Measurements from ENCODE around the gene COX4I2. TPM values are rescaled to one million over a fixed set of nuclear protein-coding genes. Genes with fewer than 3 reads are reported as not detected.

Gene COX4I2
- total RNA-seq, 4 donors from 2014 or later = 0.83 to 3.1 (median 2.6) TPM; not detected in 1

DNA sequence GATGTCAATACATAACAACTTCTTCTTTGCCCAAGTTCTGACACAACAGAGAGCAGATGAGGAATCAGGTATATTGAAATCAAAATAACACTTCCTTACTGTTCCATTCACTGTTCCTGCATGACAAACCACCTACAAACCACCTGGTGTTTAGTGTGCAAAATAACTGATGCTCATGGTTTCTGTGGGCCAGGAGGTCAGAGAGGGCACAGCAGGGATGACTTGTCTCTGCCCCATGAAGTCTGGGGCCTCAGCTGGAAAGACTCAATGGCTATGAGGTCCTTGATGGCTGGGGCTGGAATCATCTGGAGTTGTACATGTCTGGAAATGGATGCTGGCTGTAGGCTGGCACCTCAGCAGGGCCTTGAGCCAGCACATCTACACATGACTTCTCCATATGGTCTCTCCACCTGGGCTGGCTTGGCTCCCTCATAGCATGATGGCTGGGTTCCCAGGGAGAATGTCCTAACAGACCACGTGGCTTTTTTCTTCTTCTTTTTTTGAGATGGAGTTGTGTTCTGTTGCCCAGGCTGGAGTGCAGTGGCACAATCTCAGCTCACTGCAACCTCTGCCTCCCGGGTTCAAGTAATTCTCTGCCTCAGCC lies 7.4 kb upstream of the COX4I2 start:
- 20 to 23% methylated on average over 2 of the region's 2 CpGs for WGBS, 2 donors
- no peaks in the 10 kb centered on the region for H3K4me1 ChIP-seq
- H3K27me3 ChIP-seq = no peaks in the 10 kb centered on the region
- no peaks in the 10 kb centered on the region for H3K9me3 ChIP-seq
- no peak overlapping the region for H3K4me3 ChIP-seq
- no peak overlapping the region for H3K27ac ChIP-seq
- DNase-seq = no peak
- no peaks in the 10 kb centered on the region for H3K36me3 ChIP-seq
- TF ChIP-seq CTCF (IDR thresholded peaks at IDR 0.05) = no peak
- intact Hi-C loops (cut with DNase I) = no loop called here

DNA sequence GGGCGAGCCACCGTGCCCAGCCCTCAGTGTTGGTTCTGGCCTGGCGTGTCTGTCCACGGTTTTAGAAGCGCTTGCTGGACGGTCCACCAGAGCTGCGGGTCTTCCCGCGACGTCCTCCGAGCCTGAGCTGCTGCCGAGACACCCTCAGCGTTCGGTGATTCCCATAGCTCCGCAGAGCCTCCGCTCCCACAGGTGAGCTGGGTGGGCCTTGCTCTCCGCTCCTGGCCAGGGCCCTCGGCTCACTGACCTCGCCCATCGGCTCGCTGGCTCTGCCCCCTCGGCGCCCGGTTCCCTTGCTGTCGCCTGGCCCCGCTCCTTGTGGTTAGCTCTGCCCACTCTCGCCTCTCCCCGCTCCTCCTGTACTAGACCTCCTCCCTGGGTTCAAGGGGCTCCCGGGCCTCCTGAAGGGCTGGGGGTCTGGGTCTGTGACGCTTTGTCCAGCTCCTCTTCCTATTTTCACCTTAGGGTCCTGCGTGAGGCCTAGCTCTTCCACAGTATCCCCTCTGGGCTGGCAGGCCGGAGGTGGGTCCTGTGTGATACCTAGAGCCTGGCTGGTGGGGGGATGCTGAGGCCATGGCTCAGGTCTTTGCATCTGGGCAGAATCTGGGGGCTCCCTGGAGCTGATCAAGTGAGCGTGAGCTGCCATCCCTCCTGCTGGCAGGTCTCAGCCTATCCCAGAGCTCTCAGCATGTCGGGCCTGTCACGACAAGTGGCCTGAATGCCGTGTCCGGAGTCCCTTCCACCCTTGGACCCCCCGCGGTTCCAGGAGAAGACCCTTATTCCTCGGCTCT lies 5.0 kb upstream of the COX4I2 start:
- no peak overlapping the region for H3K4me3 ChIP-seq
- H3K27me3 ChIP-seq = peaks cover 0 to 6% (median 0%) of the 10 kb centered on the region in 4 donors
- no peak for DNase-seq
- intact Hi-C loops (cut with DNase I) = no loop called here
- H3K4me1 ChIP-seq = peaks cover 0 to 4% (median 0%) of the 10 kb centered on the region in 3 donors
- peak overlapping the region in 1 of 4 donors; percentile 44 for H3K27ac ChIP-seq
- no peaks in the 10 kb centered on the region for H3K9me3 ChIP-seq
- 91% methylated on average over 19 to 38 of the region's 40 CpGs for WGBS, 2 donors
- H3K36me3 ChIP-seq = no peaks in the 10 kb centered on the region
- TF ChIP-seq CTCF (IDR thresholded peaks at IDR 0.05) (no peak), POLR2A (IDR thresholded peaks at IDR 0.05) (no peak)

DNA sequence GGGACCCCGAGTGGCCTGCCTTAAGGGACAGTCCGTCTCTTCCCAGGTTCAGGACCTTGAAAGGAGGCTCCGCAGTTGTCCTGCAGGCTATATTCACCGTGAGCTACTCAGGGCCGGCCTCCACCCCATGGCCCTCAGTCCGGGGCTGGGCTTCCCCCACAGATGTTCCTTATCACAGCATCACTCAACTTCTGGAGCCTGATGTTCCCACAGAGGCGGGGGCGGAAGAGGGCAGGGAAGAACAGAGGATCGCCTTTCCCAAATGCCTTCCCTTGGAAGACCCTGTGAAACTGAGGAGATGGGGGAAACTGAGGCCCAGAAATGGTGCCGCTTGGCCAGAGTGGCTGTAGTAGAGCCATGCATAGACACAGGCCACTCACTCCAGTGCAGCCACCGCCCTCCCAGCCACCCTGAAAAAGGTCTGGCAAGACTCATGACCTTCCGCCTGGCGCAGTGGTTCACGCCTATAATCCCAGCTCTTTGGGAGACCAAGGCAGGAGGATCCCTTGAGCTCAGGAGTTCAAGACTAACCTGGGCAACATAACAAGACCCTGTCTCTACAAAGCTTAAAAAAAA lies 4.3 kb upstream of the COX4I2 start:
- DNase-seq = no peak
- Histone ChIP-seq H3K4me3 (no peak overlapping the region), H3K27ac (peak overlapping the region in 1 of 4 donors; percentile 44), H3K36me3 (no peaks in the 10 kb centered on the region), H3K9me3 (no peaks in the 10 kb centered on the region), H3K4me1 (peaks cover 0 to 5% (median 0%) of the 10 kb centered on the region in 3 donors), H3K27me3 (peaks cover 0 to 13% (median 0%) of the 10 kb centered on the region in 4 donors)
- WGBS, 2 donors = 71% methylated on average over 4 of the region's 14 CpGs; no CpG with 5 or more reads in 1 of the 2 donors
- intact Hi-C loops (cut with DNase I) = no loop called here
- TF ChIP-seq POLR2A (IDR thresholded peaks at IDR 0.05) = no peak
- TF ChIP-seq CTCF (IDR thresholded peaks at IDR 0.05) = no peak

GRCh38 chr20:31638317-31638716 lies 605 bp downstream of the COX4I2 start:
- no peak for DNase-seq
- WGBS, 2 donors = no CpG with 5 or more reads among the region's 4 CpGs
- Histone ChIP-seq H3K9me3 (no peaks in the 10 kb centered on the region), H3K27me3 (peaks cover 0 to 28% (median 0%) of the 10 kb centered on the region in 4 donors), H3K27ac (peak overlapping the region in 2 of 4 donors; percentile 7 to 43), H3K36me3 (no peaks in the 10 kb centered on the region), H3K4me3 (peak overlapping the region in 1 of 4 donors; percentile 18), H3K4me1 (peaks cover 0 to 5% (median 0%) of the 10 kb centered on the region in 3 donors)
- intact Hi-C loops (cut with DNase I) = no loop called here
- TF ChIP-seq POLR2A (IDR thresholded peaks at IDR 0.05) (no peak), CTCF (IDR thresholded peaks at IDR 0.05) (no peak)

DNA sequence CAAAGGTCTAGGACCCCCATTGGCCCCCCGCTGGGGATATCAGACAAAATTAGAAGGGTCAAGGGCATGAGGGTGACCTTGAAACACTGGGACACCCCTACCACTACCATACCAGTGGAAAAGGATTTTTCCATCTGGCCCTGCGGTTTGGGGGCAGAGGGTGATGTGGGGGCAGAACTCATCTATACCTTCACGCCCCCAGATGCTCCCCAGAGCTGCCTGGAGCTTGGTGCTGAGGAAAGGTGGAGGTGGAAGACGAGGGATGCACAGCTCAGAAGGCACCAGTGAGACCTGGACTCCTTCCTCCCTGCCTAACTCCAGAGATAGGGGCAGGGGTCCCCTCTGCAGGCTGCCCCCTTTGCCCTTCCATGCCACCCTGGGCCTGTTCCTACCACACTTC lies 1.1 kb downstream of the COX4I2 start:
- H3K27ac ChIP-seq = peak overlapping the region in 1 of 4 donors; percentile 43
- H3K36me3 ChIP-seq = no peaks in the 10 kb centered on the region
- H3K27me3 ChIP-seq = peaks cover 0 to 28% (median 0%) of the 10 kb centered on the region in 4 donors
- WGBS, 2 donors = 59% methylated on average over 3 of the region's 4 CpGs; no CpG with 5 or more reads in 1 of the 2 donors
- DNase-seq = no peak
- peaks cover 0 to 5% (median 0%) of the 10 kb centered on the region in 3 donors for H3K4me1 ChIP-seq
- no peaks in the 10 kb centered on the region for H3K9me3 ChIP-seq
- no peak for TF ChIP-seq CTCF (IDR thresholded peaks at IDR 0.05)
- no peak for TF ChIP-seq POLR2A (IDR thresholded peaks at IDR 0.05)
- peak overlapping the region in 1 of 4 donors; percentile 18 for H3K4me3 ChIP-seq
- intact Hi-C loops (cut with DNase I) = no loop called here
